GM23338 (cell line): ENCODE measurements around the gene APOH. TPM values are rescaled to one million over a fixed set of nuclear protein-coding genes. Genes with fewer than 3 reads are reported as not detected.

Source experiments
- ATAC-seq: fragments of 200-7000 bp; cut with Tn5 transposase; 3 replicates; pipeline ENCODE4 v1.9.1; 2020
- DNase-seq: peaks from one replicate; pipeline ENCODE4 v3.0.0-alpha.2; 2015; ENCODE audit warnings: low spot score
- H2AFZ ChIP-seq: fragments of 200-600 bp; sonication (generic); 2 replicates; pipeline ENCODE4 v1.8.0; 2016; ENCODE audit warnings: antibody characterized with exemption, mild to moderate bottlenecking, moderate library complexity
- H3F3A ChIP-seq: fragments of 200-600 bp; sonication (generic); replicated peaks from 2 replicates; pipeline ENCODE4 v1.8.0; 2017; ENCODE audit warnings: antibody characterized with exemption, mixed run types, low read depth
- H3K27ac ChIP-seq: fragments of 200-600 bp; sonication (generic); 2 replicates; pipeline ENCODE4 v1.6.1; 2016; ENCODE audit warnings: low read depth
- H3K27me3 ChIP-seq: fragments of 200-600 bp; sonication (generic); 2 replicates; pipeline ENCODE4 v1.8.0; 2016; ENCODE audit warnings: mild to moderate bottlenecking, mixed run types, moderate library complexity; ENCODE audit not compliant: insufficient read depth
- H3K36me3 ChIP-seq: fragments of 200-600 bp; sonication (generic); 2 replicates; pipeline ENCODE4 v1.8.0; 2016; ENCODE audit warnings: mild to moderate bottlenecking; ENCODE audit not compliant: insufficient read depth
- H3K4me1 ChIP-seq: fragments of 200-600 bp; sonication (generic); 2 replicates; pipeline ENCODE4 v1.8.0; 2016; ENCODE audit warnings: mild to moderate bottlenecking, moderate library complexity; ENCODE audit not compliant: insufficient read depth
- H3K4me2 ChIP-seq: fragments of 200-600 bp; sonication (generic); 2 replicates; pipeline ENCODE4 v1.7.1; 2017; ENCODE audit warnings: mixed run types
- H3K4me3 ChIP-seq: fragments of 200-600 bp; sonication (generic); 2 replicates; pipeline ENCODE4 v1.6.1; 2016; ENCODE audit warnings: mixed run types
- H3K79me2 ChIP-seq: fragments of 200-600 bp; sonication (generic); replicated peaks from 2 replicates; pipeline ENCODE4 v1.8.0; 2017; ENCODE audit warnings: mild to moderate bottlenecking; ENCODE audit not compliant: insufficient read depth
- H3K9me2 ChIP-seq: fragments of 200-600 bp; sonication (generic); 2 replicates; pipeline ENCODE4 v1.8.0; 2017; ENCODE audit not compliant: insufficient read depth
- H4K20me1 ChIP-seq: fragments of 200-600 bp; sonication (generic); replicated peaks from 2 replicates; pipeline ENCODE4 v1.8.0; 2017; ENCODE audit warnings: mild to moderate bottlenecking; ENCODE audit not compliant: insufficient read depth
- H3K27ac Mint-ChIP-seq: 2 replicates; pipeline ENCODE4 v1.8.0; 2020; ENCODE audit warnings: inconsistent platforms, mild to moderate bottlenecking, moderate library complexity, mixed read lengths
- H3K27me3 Mint-ChIP-seq: 3 replicates; pipeline ENCODE4 v1.8.0; 2022; ENCODE audit warnings: low read depth, mild to moderate bottlenecking, moderate library complexity, mixed read lengths, inconsistent platforms; ENCODE audit not compliant: insufficient read depth, poor library complexity
- H3K36me3 Mint-ChIP-seq: 3 replicates; pipeline ENCODE4 v1.8.0; 2021; ENCODE audit warnings: low read depth, mild to moderate bottlenecking, inconsistent platforms, moderate library complexity, mixed read lengths
- H3K4me1 Mint-ChIP-seq: 3 replicates; pipeline ENCODE4 v1.8.0; 2020; ENCODE audit warnings: mild to moderate bottlenecking, inconsistent platforms, mixed read lengths
- H3K4me3 Mint-ChIP-seq: 3 replicates; pipeline ENCODE4 v1.8.0; 2021; ENCODE audit warnings: moderate library complexity, mild to moderate bottlenecking, inconsistent platforms, mixed read lengths
- H3K9me3 Mint-ChIP-seq: 3 replicates; pipeline ENCODE4 v1.8.0; 2020; ENCODE audit warnings: moderate library complexity, mild to moderate bottlenecking, inconsistent platforms, mixed read lengths
- CREB1 ChIP-seq: fragments of 250-450 bp; sonication (Bioruptor Pico); IDR thresholded peaks from 2 replicates; pipeline ENCODE4 v1.5.0; 2020; ENCODE audit warnings: low read depth, mild to moderate bottlenecking, moderate library complexity
- EZH2 ChIP-seq: fragments of 200-600 bp; sonication (generic); IDR thresholded peaks from one replicate; pipeline ENCODE4 v1.8.0; 2017; ENCODE audit warnings: antibody characterized with exemption, mild to moderate bottlenecking, low read depth; ENCODE audit not compliant: unreplicated experiment
- EZH2phosphoT487 ChIP-seq: fragments of 200-600 bp; sonication (generic); IDR thresholded peaks from one replicate; pipeline ENCODE4 v1.8.1; 2018; ENCODE audit warnings: antibody characterized with exemption; ENCODE audit not compliant: unreplicated experiment
- JUNB ChIP-seq: IDR thresholded peaks from one replicate; pipeline ENCODE4 v1.6.1; 2016; ENCODE audit warnings: antibody characterized with exemption; ENCODE audit not compliant: unreplicated experiment
- NANOG ChIP-seq: IDR thresholded peaks from 2 replicates; pipeline ENCODE4 v1.6.1; 2016; ENCODE audit warnings: antibody characterized with exemption, borderline replicate concordance
- POLR2AphosphoS5 ChIP-seq: IDR thresholded peaks from 2 replicates; pipeline ENCODE4 v1.6.1; 2016; ENCODE audit warnings: antibody characterized with exemption, low read depth
- STAT1 ChIP-seq: IDR thresholded peaks from one replicate; pipeline ENCODE4 v1.6.1; 2016; ENCODE audit warnings: antibody characterized with exemption; ENCODE audit not compliant: unreplicated experiment
- ZNF114 ChIP-seq: fragments of 250-450 bp; sonication (Bioruptor Pico); IDR thresholded peaks from 2 replicates; pipeline ENCODE4 v1.5.0; 2020; ENCODE audit warnings: mild to moderate bottlenecking, moderate library complexity
- ZNF331 ChIP-seq: fragments of 250-450 bp; sonication (Bioruptor Pico); IDR thresholded peaks from 2 replicates; pipeline ENCODE4 v1.5.0; 2020; ENCODE audit warnings: low read depth, mild to moderate bottlenecking, moderate library complexity
- polyA plus RNA-seq: library from polyadenylated mRNA; unstranded; fragments of >200 nt; fragmentation: Nextera tagmentation; extraction: Ambion mirVana; gene quantifications from 2 replicates; pipeline ENCODE4 v1.2.1, GENCODE V29; 2016
- total RNA-seq: library from RNA; depleted of rRNA; stranded (reverse); fragments of >200 nt; shearing (Covaris generic); gene quantifications from 2 replicates; pipeline ENCODE4 v1.2.3, GENCODE V29; 2014
- TF ChIP-seq, protein P1 (sequence below): IDR thresholded peaks from one replicate; pipeline ENCODE4 v1.6.1; 2018; ENCODE audit warnings: antibody characterized with exemption; ENCODE audit not compliant: unreplicated experiment
- TF ChIP-seq, protein P2 (sequence below): fragments of 250-450 bp; sonication (Bioruptor Pico); IDR thresholded peaks from 2 replicates; pipeline ENCODE4 v1.5.0; 2020; ENCODE audit warnings: mild to moderate bottlenecking, moderate library complexity
- TF ChIP-seq, protein P3 (sequence below): IDR thresholded peaks from 2 replicates; pipeline ENCODE4 v1.6.1; 2016; ENCODE audit warnings: antibody characterized with exemption
- TF ChIP-seq, protein P4 (sequence below), 2 experiments: fragments of 200-600 bp in 1 of 2; sonication (generic) in 1 of 2; conservative IDR thresholded peaks; 2 replicates each; pipeline versions ENCODE4 v1.5.1 to v1.6.1; 2016 to 2017; ENCODE audit warnings: antibody characterized with exemption in 2 of 2, low read depth in 2 of 2, mild to moderate bottlenecking in 2 of 2, moderate library complexity in 1 of 2

The APOH gene
- total and polyA plus RNA-seq, 2 experiments from 2014 or later: not detected

DNA sequence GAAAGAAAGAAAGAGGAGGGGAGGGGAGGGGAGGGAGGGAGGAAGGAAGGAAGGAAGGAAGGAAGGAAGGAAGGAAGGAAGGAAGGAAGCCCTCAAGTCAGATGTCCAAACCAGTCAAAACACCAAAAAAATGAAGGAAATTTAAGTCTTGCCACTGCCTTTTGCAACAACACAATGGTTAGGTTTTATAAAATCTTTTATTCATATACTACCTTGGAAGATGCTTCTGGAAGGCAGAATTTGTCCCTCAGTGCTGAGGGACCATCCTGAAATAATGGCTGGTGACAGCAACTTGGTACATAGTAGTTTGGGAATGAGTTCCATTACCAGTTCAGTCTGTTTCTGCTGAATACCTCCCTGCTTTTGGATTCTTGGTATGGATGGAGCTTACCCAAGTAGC, 7.9 kb downstream of the APOH start:
- ATAC-seq (no peak), DNase-seq (no peak)
- Histone ChIP-seq H3K4me1 (no peaks in the 10 kb centered on the region), H3K79me2 (no peaks in the 10 kb centered on the region), H3K4me3 (no peak overlapping the region), H3K9me2 (0 out of 2 replicates have a peak, but pooled peaks cover 4% of the 10 kb centered on the region), H3K4me2 (no peak overlapping the region), H3F3A (no peaks in the 10 kb centered on the region), H2AFZ (no peak overlapping the region), H3K36me3 (no peaks in the 10 kb centered on the region), H3K27me3 (no peaks in the 10 kb centered on the region), H3K27ac (no peak overlapping the region), H4K20me1 (no peaks in the 10 kb centered on the region)
- Mint-ChIP-seq H3K4me1 (no peaks in the 10 kb centered on the region), H3K27me3 (no peaks in the 10 kb centered on the region), H3K27ac (no peak overlapping the region), H3K4me3 (no peak overlapping the region), H3K9me3 (no peaks in the 10 kb centered on the region), H3K36me3 (no peaks in the 10 kb centered on the region)
- TF ChIP-seq, protein P1, sequence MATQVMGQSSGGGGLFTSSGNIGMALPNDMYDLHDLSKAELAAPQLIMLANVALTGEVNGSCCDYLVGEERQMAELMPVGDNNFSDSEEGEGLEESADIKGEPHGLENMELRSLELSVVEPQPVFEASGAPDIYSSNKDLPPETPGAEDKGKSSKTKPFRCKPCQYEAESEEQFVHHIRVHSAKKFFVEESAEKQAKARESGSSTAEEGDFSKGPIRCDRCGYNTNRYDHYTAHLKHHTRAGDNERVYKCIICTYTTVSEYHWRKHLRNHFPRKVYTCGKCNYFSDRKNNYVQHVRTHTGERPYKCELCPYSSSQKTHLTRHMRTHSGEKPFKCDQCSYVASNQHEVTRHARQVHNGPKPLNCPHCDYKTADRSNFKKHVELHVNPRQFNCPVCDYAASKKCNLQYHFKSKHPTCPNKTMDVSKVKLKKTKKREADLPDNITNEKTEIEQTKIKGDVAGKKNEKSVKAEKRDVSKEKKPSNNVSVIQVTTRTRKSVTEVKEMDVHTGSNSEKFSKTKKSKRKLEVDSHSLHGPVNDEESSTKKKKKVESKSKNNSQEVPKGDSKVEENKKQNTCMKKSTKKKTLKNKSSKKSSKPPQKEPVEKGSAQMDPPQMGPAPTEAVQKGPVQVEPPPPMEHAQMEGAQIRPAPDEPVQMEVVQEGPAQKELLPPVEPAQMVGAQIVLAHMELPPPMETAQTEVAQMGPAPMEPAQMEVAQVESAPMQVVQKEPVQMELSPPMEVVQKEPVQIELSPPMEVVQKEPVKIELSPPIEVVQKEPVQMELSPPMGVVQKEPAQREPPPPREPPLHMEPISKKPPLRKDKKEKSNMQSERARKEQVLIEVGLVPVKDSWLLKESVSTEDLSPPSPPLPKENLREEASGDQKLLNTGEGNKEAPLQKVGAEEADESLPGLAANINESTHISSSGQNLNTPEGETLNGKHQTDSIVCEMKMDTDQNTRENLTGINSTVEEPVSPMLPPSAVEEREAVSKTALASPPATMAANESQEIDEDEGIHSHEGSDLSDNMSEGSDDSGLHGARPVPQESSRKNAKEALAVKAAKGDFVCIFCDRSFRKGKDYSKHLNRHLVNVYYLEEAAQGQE: no peak
- TF ChIP-seq NANOG (no peak), EZH2phosphoT487 (no peak), STAT1 (no peak), ZNF331 (CRISPR knock-in tag) (no peak), POLR2AphosphoS5 (no peak), JUNB (no peak), ZNF114 (CRISPR knock-in tag) (no peak), CREB1 (no peak), EZH2 (no peak)
- TF ChIP-seq, protein P2, sequence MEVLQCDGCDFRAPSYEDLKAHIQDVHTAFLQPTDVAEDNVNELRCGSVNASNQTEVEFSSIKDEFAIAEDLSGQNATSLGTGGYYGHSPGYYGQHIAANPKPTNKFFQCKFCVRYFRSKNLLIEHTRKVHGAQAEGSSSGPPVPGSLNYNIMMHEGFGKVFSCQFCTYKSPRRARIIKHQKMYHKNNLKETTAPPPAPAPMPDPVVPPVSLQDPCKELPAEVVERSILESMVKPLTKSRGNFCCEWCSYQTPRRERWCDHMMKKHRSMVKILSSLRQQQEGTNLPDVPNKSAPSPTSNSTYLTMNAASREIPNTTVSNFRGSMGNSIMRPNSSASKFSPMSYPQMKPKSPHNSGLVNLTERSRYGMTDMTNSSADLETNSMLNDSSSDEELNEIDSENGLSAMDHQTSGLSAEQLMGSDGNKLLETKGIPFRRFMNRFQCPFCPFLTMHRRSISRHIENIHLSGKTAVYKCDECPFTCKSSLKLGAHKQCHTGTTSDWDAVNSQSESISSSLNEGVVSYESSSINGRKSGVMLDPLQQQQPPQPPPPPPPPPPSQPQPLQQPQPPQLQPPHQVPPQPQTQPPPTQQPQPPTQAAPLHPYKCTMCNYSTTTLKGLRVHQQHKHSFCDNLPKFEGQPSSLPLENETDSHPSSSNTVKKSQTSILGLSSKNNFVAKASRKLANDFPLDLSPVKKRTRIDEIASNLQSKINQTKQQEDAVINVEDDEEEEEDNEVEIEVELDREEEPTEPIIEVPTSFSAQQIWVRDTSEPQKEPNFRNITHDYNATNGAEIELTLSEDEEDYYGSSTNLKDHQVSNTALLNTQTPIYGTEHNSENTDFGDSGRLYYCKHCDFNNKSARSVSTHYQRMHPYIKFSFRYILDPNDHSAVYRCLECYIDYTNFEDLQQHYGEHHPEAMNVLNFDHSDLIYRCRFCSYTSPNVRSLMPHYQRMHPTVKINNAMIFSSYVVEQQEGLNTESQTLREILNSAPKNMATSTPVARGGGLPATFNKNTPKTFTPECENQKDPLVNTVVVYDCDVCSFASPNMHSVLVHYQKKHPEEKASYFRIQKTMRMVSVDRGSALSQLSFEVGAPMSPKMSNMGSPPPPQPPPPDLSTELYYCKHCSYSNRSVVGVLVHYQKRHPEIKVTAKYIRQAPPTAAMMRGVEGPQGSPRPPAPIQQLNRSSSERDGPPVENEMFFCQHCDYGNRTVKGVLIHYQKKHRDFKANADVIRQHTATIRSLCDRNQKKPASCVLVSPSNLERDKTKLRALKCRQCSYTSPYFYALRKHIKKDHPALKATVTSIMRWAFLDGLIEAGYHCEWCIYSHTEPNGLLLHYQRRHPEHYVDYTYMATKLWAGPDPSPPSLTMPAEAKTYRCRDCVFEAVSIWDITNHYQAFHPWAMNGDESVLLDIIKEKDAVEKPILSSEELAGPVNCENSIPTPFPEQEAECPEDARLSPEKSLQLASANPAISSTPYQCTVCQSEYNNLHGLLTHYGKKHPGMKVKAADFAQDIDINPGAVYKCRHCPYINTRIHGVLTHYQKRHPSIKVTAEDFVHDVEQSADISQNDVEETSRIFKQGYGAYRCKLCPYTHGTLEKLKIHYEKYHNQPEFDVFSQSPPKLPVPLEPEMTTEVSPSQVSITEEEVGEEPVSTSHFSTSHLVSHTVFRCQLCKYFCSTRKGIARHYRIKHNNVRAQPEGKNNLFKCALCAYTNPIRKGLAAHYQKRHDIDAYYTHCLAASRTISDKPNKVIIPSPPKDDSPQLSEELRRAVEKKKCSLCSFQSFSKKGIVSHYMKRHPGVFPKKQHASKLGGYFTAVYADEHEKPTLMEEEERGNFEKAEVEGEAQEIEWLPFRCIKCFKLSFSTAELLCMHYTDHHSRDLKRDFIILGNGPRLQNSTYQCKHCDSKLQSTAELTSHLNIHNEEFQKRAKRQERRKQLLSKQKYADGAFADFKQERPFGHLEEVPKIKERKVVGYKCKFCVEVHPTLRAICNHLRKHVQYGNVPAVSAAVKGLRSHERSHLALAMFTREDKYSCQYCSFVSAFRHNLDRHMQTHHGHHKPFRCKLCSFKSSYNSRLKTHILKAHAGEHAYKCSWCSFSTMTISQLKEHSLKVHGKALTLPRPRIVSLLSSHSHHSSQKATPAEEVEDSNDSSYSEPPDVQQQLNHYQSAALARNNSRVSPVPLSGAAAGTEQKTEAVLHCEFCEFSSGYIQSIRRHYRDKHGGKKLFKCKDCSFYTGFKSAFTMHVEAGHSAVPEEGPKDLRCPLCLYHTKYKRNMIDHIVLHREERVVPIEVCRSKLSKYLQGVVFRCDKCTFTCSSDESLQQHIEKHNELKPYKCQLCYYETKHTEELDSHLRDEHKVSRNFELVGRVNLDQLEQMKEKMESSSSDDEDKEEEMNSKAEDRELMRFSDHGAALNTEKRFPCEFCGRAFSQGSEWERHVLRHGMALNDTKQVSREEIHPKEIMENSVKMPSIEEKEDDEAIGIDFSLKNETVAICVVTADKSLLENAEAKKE: no peak
- TF ChIP-seq, protein P3, sequence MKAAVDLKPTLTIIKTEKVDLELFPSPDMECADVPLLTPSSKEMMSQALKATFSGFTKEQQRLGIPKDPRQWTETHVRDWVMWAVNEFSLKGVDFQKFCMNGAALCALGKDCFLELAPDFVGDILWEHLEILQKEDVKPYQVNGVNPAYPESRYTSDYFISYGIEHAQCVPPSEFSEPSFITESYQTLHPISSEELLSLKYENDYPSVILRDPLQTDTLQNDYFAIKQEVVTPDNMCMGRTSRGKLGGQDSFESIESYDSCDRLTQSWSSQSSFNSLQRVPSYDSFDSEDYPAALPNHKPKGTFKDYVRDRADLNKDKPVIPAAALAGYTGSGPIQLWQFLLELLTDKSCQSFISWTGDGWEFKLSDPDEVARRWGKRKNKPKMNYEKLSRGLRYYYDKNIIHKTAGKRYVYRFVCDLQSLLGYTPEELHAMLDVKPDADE: no peak
- TF ChIP-seq, protein P4, sequence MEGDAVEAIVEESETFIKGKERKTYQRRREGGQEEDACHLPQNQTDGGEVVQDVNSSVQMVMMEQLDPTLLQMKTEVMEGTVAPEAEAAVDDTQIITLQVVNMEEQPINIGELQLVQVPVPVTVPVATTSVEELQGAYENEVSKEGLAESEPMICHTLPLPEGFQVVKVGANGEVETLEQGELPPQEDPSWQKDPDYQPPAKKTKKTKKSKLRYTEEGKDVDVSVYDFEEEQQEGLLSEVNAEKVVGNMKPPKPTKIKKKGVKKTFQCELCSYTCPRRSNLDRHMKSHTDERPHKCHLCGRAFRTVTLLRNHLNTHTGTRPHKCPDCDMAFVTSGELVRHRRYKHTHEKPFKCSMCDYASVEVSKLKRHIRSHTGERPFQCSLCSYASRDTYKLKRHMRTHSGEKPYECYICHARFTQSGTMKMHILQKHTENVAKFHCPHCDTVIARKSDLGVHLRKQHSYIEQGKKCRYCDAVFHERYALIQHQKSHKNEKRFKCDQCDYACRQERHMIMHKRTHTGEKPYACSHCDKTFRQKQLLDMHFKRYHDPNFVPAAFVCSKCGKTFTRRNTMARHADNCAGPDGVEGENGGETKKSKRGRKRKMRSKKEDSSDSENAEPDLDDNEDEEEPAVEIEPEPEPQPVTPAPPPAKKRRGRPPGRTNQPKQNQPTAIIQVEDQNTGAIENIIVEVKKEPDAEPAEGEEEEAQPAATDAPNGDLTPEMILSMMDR (conservative IDR thresholded peaks at IDR 0.05; ENCODE audit: low read depth in 2 of 2): no peak
